Chondrocyte (in vitro differentiated cells): Measurements from ENCODE around the gene KIRREL3. TPM values are rescaled to one million over a fixed set of nuclear protein-coding genes. Genes with fewer than 3 reads are reported as not detected.

ENCODE experiments used
- DNase-seq: peaks from one replicate; pipeline ENCODE4 v3.0.0; 2021; ENCODE audit warnings: mixed read lengths, low spot score
- H3K27ac Mint-ChIP-seq: one replicate; pipeline ENCODE4 v1.8.0; 2021; ENCODE audit warnings: mild to moderate bottlenecking, moderate library complexity, mixed read lengths; ENCODE audit not compliant: unreplicated experiment
- H3K27me3 Mint-ChIP-seq: 2 replicates; pipeline ENCODE4 v1.8.0; 2021; ENCODE audit warnings: low read depth, mixed read lengths
- H3K36me3 Mint-ChIP-seq: 2 replicates; pipeline ENCODE4 v1.8.0; 2021; ENCODE audit warnings: low read depth, mixed read lengths
- H3K4me1 Mint-ChIP-seq: 2 replicates; pipeline ENCODE4 v1.8.0; 2021; ENCODE audit warnings: low read depth, mild to moderate bottlenecking, mixed read lengths
- H3K4me3 Mint-ChIP-seq: one replicate; pipeline ENCODE4 v1.8.0; 2021; ENCODE audit warnings: mild to moderate bottlenecking, moderate library complexity, mixed read lengths; ENCODE audit not compliant: unreplicated experiment
- H3K9me3 Mint-ChIP-seq: 2 replicates; pipeline ENCODE4 v1.8.0; 2021; ENCODE audit warnings: low read depth, mixed read lengths
- total RNA-seq: library from RNA; stranded (reverse); gene quantifications from 3 replicates; pipeline ENCODE4 v1.2.1, GENCODE V29; 2021
- TF ChIP-seq, protein P1 (sequence below): fragments of 200-600 bp; sonication (generic); IDR thresholded peaks from 2 replicates; pipeline ENCODE4 v1.5.0; 2021; ENCODE audit warnings: antibody characterized with exemption, mild to moderate bottlenecking, moderate library complexity

KIRREL3 gene
- total RNA-seq, 1 donor from 2014 or later, result 1.2 TPM

DNA sequence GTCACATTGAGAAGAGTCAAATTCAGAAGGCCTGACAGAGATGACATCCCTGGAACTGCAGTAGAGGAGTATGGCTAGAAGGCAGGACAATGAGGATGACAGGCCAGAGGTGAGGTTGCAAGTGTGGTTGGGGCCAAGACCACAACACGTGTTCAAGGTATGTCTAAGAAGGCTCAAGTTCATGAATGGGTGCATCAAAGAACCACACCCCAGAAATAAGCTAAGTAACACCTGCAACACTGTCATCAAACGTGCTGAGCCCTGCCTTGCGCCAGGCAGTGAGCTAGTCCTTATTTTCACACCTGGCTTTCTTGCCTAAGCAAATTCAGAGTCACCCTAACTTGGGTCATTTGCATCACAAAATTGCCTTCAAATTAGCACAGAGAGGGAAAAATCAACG, 313.6 kb downstream of the KIRREL3 start:
- Mint-ChIP-seq H3K4me3 (no peak overlapping the region), H3K36me3 (no peaks in the 10 kb centered on the region), H3K27me3 (no peaks in the 10 kb centered on the region), H3K9me3 (no peaks in the 10 kb centered on the region), H3K27ac (no peak overlapping the region), H3K4me1 (no peaks in the 10 kb centered on the region)
- TF ChIP-seq, protein P1, sequence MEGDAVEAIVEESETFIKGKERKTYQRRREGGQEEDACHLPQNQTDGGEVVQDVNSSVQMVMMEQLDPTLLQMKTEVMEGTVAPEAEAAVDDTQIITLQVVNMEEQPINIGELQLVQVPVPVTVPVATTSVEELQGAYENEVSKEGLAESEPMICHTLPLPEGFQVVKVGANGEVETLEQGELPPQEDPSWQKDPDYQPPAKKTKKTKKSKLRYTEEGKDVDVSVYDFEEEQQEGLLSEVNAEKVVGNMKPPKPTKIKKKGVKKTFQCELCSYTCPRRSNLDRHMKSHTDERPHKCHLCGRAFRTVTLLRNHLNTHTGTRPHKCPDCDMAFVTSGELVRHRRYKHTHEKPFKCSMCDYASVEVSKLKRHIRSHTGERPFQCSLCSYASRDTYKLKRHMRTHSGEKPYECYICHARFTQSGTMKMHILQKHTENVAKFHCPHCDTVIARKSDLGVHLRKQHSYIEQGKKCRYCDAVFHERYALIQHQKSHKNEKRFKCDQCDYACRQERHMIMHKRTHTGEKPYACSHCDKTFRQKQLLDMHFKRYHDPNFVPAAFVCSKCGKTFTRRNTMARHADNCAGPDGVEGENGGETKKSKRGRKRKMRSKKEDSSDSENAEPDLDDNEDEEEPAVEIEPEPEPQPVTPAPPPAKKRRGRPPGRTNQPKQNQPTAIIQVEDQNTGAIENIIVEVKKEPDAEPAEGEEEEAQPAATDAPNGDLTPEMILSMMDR, result no peak
- DNase-seq, result no peak

DNA sequence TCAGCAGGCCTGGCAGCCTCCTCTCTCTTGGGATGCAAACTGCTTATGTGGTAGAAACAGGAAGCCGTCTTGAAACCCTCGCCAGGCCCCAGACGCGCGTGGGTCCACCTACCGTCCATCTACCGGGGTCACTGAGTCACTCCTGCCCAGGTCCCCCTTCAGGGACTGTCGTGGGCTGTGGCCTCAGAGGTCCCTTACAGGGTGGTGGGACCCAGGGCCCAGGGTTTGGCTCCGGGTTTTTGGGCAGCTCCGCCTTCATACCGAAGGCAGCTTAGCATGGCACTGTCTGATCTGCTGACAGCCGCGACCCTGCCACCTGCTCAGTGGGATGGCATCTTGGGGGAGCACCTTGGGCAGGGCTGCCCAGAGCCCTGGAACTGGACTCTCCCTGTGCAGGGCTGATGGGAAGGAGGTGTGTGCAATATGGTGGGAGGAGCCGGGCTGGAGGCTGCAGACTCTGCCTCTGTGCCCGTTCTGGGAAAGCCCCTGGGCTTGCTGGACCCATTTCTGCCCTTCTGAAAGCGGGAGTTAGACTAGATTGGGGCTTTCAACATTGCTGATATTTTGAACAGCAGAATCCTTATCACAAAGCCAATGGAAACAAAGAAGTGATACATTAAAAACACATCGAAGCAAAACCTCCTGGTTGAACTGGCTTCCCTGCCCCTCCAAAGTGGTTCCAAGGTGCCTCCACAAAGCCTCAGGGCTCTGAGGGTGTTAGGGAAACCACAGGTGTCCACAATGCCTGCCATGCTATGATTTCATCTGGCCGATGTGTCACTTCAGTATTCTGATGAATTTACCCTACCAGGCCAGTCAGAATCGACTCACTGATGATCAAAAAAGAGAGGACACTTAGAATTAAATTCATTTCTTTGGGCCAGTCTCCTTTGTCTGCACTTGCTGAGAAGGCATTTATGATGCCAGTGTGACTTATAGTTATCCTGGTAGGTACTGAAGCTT, 316.5 kb downstream of the KIRREL3 start:
- H3K27me3 Mint-ChIP-seq, result no peaks in the 10 kb centered on the region
- H3K9me3 Mint-ChIP-seq, result no peaks in the 10 kb centered on the region
- H3K27ac Mint-ChIP-seq, result no peak overlapping the region
- H3K4me1 Mint-ChIP-seq, result no peaks in the 10 kb centered on the region
- peak; percentile 79 for DNase-seq
- H3K36me3 Mint-ChIP-seq, result no peaks in the 10 kb centered on the region
- no peak overlapping the region for H3K4me3 Mint-ChIP-seq
- TF ChIP-seq, protein P1, result no peak

DNA sequence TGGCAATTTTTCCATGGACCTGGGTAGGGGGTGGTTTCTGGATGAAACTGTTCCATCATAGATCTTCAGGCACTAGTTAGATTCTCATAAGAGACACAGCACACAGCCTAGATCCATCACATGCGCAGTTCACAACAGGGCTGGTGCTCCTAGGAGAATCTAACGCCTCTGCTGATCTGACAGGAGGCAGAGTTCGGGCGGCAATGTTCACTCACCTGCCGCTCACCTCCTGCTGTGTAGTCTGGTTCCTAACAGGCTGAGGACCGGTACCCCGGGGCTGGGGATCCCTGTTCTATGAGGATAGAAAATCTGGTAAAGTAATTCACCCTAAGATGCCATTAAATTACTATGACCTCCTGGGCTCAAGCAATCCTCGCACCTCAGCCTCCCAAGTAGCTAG, 318.0 kb downstream of the KIRREL3 start:
- H3K4me3 Mint-ChIP-seq, result no peak overlapping the region
- H3K27me3 Mint-ChIP-seq, result no peaks in the 10 kb centered on the region
- H3K9me3 Mint-ChIP-seq, result no peaks in the 10 kb centered on the region

DNA sequence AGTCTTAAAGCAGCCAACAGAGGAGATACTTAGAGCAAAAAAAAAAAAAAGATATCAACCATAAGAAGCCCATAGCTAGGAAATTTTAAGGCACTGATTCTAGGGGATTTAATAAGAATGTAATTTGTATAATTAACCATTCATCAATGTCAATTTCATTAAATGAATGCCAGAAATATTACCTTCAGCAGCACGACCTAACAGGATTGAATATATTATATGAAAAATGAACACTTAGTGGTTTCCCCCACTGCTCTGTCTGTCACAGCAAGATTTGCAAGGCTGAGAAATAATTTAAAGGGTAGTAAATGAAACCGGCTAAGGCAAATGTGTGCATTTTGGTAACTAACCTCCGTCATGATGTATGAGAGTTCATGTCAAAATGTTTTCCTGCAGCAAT, 319.9 kb downstream of the KIRREL3 start:
- no peak overlapping the region for H3K27ac Mint-ChIP-seq
- no peaks in the 10 kb centered on the region for H3K4me1 Mint-ChIP-seq
- no peaks in the 10 kb centered on the region for H3K9me3 Mint-ChIP-seq
- no peaks in the 10 kb centered on the region for H3K27me3 Mint-ChIP-seq
- no peak for DNase-seq
- H3K36me3 Mint-ChIP-seq, result no peaks in the 10 kb centered on the region
- H3K4me3 Mint-ChIP-seq, result no peak overlapping the region
- TF ChIP-seq, protein P1, result no peak

More for the DNA sequence above, 318.0 kb downstream of the KIRREL3 start:
- Mint-ChIP-seq H3K36me3 (no peaks in the 10 kb centered on the region), H3K4me1 (no peaks in the 10 kb centered on the region), H3K27ac (no peak overlapping the region)
- TF ChIP-seq, protein P1, result no peak
- no peak for DNase-seq

DNA sequence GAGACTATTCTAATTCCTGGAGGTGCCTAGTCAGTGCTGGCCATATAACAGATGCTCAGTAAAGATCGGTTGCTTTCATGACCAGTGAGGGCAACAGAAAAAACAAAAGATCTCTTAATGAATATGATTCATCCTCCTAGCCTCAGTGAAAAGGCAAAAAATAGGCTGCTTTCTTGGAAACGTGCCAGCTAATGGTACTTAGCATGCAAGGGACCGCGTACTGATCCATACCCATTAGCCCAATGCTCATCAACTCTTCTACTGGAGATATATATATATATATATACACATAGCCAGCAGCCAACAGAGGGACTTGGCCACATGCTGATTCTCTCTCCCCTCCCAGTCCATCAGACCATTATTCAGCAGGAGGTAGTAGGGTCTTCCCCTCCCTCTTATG, 320.4 kb downstream of the KIRREL3 start:
- TF ChIP-seq, protein P1, result no peak
- H3K27me3 Mint-ChIP-seq, result no peaks in the 10 kb centered on the region
- H3K36me3 Mint-ChIP-seq, result no peaks in the 10 kb centered on the region
- no peak overlapping the region for H3K27ac Mint-ChIP-seq
- DNase-seq, result no peak
- H3K9me3 Mint-ChIP-seq, result no peaks in the 10 kb centered on the region
- H3K4me1 Mint-ChIP-seq, result no peaks in the 10 kb centered on the region
- no peak overlapping the region for H3K4me3 Mint-ChIP-seq
